WTC11 (cell line): ENCODE measurements around the gene ITPR3. TPM values are rescaled to one million over a fixed set of nuclear protein-coding genes. Genes with fewer than 3 reads are reported as not detected.

Source experiments
- ATAC-seq: fragments of 200-7000 bp; cut with Tn5 transposase; 2 replicates; pipeline ENCODE4 v1.10.0; 2021; ENCODE audit warnings: mild to moderate bottlenecking, moderate library complexity
- CTCF ChIA-PET: fragments of 300-600 bp; sonication (Branson Sonifier 250); formaldehyde crosslinking; loops from one replicate; lab custom pipeline; 2021; ENCODE audit warnings: antibody characterized with exemption; lab: Charles Lee
- POLR2A ChIA-PET: fragments of 350-600 bp; sonication (Branson Sonifier 250); formaldehyde crosslinking; loops from one replicate; lab custom pipeline; 2021; ENCODE audit warnings: antibody characterized with exemption; lab: Charles Lee
- DNase-seq: peaks from one replicate; pipeline ENCODE4 v3.0.0; 2021; ENCODE audit warnings: low spot score
- H3K27ac Mint-ChIP-seq: 2 replicates; pipeline ENCODE4 v1.8.0; 2021; ENCODE audit warnings: mixed read lengths
- H3K27me3 Mint-ChIP-seq: 2 replicates; pipeline ENCODE4 v1.8.0; 2021; ENCODE audit warnings: low read depth, mild to moderate bottlenecking, moderate library complexity, mixed read lengths
- H3K36me3 Mint-ChIP-seq: 2 replicates; pipeline ENCODE4 v1.8.0; 2021; ENCODE audit warnings: mixed read lengths
- H3K4me1 Mint-ChIP-seq: 2 replicates; pipeline ENCODE4 v1.8.0; 2022; ENCODE audit warnings: mixed read lengths
- H3K4me3 Mint-ChIP-seq: 2 replicates; pipeline ENCODE4 v1.8.0; 2021; ENCODE audit warnings: mild to moderate bottlenecking, moderate library complexity, mixed read lengths
- H3K9me3 Mint-ChIP-seq: 2 replicates; pipeline ENCODE4 v1.8.0; 2021; ENCODE audit warnings: mixed read lengths
- CREM ChIP-seq: sonication (generic); formaldehyde crosslinking; IDR thresholded peaks from 2 replicates; pipeline ENCODE4 v1.8.1; 2022; ENCODE audit warnings: mild to moderate bottlenecking, missing genetic modification reagents, moderate library complexity
- ESRRA ChIP-seq: sonication (generic); formaldehyde crosslinking; IDR thresholded peaks from 2 replicates; pipeline ENCODE4 v1.8.1; 2022; ENCODE audit warnings: mild to moderate bottlenecking, missing genetic modification reagents, borderline replicate concordance
- FOXK1 ChIP-seq: sonication (generic); formaldehyde crosslinking; IDR thresholded peaks from 2 replicates; pipeline ENCODE4 v1.8.0; 2022; ENCODE audit warnings: mild to moderate bottlenecking, moderate library complexity, missing genetic modification reagents
- GABPB1 ChIP-seq: sonication (generic); formaldehyde crosslinking; IDR thresholded peaks from 2 replicates; pipeline ENCODE4 v1.8.1; 2023; ENCODE audit warnings: mild to moderate bottlenecking, missing genetic modification reagents
- NR3C1 ChIP-seq: sonication (generic); formaldehyde crosslinking; conservative IDR thresholded peaks from 2 replicates; pipeline ENCODE4 v1.8.1; 2023; ENCODE audit warnings: low read depth, mild to moderate bottlenecking, missing genetic modification reagents
- TEAD1 ChIP-seq: sonication (generic); formaldehyde crosslinking; IDR thresholded peaks from 2 replicates; pipeline ENCODE4 v1.8.0; 2022; ENCODE audit warnings: mild to moderate bottlenecking, missing genetic modification reagents
- ZNF138 ChIP-seq: sonication (generic); formaldehyde crosslinking; conservative IDR thresholded peaks from 2 replicates; pipeline ENCODE4 v1.8.1; 2022; ENCODE audit warnings: mild to moderate bottlenecking, moderate library complexity, missing genetic modification reagents
- total RNA-seq: library from RNA; stranded (reverse); gene quantifications from 3 replicates; pipeline ENCODE4 v1.2.3, GENCODE V29; 2021
- TF ChIP-seq, protein P1 (sequence below): sonication (generic); formaldehyde crosslinking; IDR thresholded peaks from 2 replicates; pipeline ENCODE4 v1.8.1; 2022; ENCODE audit warnings: low read depth, missing genetic modification reagents, borderline replicate concordance
- TF ChIP-seq, protein P2 (sequence below): sonication (generic); formaldehyde crosslinking; IDR thresholded peaks from 2 replicates; pipeline ENCODE4 v1.8.0; 2022; ENCODE audit warnings: mild to moderate bottlenecking, missing genetic modification reagents
- TF ChIP-seq, protein P3 (sequence below): sonication (generic); formaldehyde crosslinking; IDR thresholded peaks from 2 replicates; pipeline ENCODE4 v1.8.0; 2023; ENCODE audit warnings: mild to moderate bottlenecking, missing genetic modification reagents
- TF ChIP-seq, protein P4 (sequence below): sonication (generic); formaldehyde crosslinking; IDR thresholded peaks from 2 replicates; pipeline ENCODE4 v1.8.0; 2022; ENCODE audit warnings: mild to moderate bottlenecking, missing genetic modification reagents
- TF ChIP-seq, protein P5 (sequence below): fragments of 250-450 bp; sonication (Bioruptor Pico); IDR thresholded peaks from 2 replicates; pipeline ENCODE4 v1.9.0; 2021; ENCODE audit warnings: mild to moderate bottlenecking

Gene ITPR3
- total RNA-seq, 1 experiment from 2014 or later, result 47.3 TPM

DNA sequence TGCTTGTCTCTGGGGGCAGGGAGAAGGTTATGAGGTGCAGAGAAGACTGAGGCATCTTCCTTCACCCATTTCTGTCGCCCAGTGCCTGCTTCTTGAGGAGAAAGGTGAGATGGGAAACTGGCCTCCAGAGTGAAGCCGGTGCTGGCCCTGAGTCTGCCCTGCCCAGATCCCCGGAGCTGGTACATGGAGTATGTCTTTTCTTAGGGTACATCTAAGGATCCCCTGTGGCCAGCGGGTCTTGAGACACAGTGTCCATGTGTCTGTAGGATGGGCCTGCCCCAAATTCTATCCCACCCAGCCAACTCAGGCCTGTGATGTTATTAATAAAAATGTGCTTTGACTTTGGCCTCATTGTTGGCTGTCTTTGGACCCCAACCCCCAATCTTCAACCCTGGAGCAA is 32.2 kb upstream of the ITPR3 start:
- no peaks in the 10 kb centered on the region; the same call in 1 of the 2 replicates for H3K27me3 Mint-ChIP-seq
- peaks cover 7% of the 10 kb centered on the region; the same call in 1 of the 2 replicates for H3K9me3 Mint-ChIP-seq
- ATAC-seq (no peak), DNase-seq (no peak)
- ChIA-PET POLR2A (no interaction called here), CTCF (interaction anchor here (2.2 to 4.8 kb wide), 2 partner anchors 44 to 77 kb away, joined by 5 to 29 read pairs; no protein-coding TSS in a partner anchor)
- H3K4me1 Mint-ChIP-seq, result peaks cover 35% of the 10 kb centered on the region
- H3K27ac Mint-ChIP-seq, result no peak overlapping the region
- no peak overlapping the region for H3K4me3 Mint-ChIP-seq
- H3K36me3 Mint-ChIP-seq, result no peaks in the 10 kb centered on the region
- TF ChIP-seq FOXK1 (CRISPR knock-in tag) (no peak), ESRRA (CRISPR knock-in tag) (no peak)

DNA sequence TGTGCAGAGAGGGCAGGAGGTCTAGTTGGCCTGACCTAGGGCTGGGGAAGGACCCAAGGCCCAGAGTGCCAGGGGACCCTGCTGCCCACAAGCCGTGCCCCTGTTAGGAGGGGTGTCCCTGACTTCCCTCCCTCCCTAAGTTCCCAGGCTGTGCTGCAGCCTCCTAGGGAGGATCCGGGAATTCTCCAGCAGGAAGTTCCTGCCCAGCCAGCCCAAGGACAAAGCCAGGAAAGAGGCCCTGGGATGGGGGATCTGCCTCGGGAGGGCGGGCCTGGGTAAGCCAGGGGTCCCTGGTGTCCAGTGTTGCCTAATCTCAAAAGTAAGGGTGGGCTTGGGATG is 31.8 kb upstream of the ITPR3 start:
- TF ChIP-seq, protein P1, sequence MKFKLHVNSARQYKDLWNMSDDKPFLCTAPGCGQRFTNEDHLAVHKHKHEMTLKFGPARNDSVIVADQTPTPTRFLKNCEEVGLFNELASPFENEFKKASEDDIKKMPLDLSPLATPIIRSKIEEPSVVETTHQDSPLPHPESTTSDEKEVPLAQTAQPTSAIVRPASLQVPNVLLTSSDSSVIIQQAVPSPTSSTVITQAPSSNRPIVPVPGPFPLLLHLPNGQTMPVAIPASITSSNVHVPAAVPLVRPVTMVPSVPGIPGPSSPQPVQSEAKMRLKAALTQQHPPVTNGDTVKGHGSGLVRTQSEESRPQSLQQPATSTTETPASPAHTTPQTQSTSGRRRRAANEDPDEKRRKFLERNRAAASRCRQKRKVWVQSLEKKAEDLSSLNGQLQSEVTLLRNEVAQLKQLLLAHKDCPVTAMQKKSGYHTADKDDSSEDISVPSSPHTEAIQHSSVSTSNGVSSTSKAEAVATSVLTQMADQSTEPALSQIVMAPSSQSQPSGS (CRISPR knock-in tag), result no peak
- TF ChIP-seq, protein P2, sequence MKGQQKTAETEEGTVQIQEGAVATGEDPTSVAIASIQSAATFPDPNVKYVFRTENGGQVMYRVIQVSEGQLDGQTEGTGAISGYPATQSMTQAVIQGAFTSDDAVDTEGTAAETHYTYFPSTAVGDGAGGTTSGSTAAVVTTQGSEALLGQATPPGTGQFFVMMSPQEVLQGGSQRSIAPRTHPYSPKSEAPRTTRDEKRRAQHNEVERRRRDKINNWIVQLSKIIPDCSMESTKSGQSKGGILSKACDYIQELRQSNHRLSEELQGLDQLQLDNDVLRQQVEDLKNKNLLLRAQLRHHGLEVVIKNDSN (CRISPR knock-in tag), result no peak
- TF ChIP-seq GABPB1 (CRISPR knock-in tag), result 0 out of 2 replicates have a peak, but pooled peaks have one; percentile 42
- TF ChIP-seq ZNF138 (CRISPR knock-in tag), result no peak
- TF ChIP-seq, protein P3, sequence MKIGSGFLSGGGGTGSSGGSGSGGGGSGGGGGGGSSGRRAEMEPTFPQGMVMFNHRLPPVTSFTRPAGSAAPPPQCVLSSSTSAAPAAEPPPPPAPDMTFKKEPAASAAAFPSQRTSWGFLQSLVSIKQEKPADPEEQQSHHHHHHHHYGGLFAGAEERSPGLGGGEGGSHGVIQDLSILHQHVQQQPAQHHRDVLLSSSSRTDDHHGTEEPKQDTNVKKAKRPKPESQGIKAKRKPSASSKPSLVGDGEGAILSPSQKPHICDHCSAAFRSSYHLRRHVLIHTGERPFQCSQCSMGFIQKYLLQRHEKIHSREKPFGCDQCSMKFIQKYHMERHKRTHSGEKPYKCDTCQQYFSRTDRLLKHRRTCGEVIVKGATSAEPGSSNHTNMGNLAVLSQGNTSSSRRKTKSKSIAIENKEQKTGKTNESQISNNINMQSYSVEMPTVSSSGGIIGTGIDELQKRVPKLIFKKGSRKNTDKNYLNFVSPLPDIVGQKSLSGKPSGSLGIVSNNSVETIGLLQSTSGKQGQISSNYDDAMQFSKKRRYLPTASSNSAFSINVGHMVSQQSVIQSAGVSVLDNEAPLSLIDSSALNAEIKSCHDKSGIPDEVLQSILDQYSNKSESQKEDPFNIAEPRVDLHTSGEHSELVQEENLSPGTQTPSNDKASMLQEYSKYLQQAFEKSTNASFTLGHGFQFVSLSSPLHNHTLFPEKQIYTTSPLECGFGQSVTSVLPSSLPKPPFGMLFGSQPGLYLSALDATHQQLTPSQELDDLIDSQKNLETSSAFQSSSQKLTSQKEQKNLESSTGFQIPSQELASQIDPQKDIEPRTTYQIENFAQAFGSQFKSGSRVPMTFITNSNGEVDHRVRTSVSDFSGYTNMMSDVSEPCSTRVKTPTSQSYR (CRISPR knock-in tag), result no peak
- TF ChIP-seq, protein P4, sequence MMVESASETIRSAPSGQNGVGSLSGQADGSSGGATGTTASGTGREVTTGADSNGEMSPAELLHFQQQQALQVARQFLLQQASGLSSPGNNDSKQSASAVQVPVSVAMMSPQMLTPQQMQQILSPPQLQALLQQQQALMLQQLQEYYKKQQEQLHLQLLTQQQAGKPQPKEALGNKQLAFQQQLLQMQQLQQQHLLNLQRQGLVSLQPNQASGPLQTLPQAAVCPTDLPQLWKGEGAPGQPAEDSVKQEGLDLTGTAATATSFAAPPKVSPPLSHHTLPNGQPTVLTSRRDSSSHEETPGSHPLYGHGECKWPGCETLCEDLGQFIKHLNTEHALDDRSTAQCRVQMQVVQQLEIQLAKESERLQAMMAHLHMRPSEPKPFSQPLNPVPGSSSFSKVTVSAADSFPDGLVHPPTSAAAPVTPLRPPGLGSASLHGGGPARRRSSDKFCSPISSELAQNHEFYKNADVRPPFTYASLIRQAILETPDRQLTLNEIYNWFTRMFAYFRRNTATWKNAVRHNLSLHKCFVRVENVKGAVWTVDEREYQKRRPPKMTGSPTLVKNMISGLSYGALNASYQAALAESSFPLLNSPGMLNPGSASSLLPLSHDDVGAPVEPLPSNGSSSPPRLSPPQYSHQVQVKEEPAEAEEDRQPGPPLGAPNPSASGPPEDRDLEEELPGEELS (CRISPR knock-in tag), result no peak
- TF ChIP-seq CREM (CRISPR knock-in tag), result no peak
- TF ChIP-seq, protein P5, sequence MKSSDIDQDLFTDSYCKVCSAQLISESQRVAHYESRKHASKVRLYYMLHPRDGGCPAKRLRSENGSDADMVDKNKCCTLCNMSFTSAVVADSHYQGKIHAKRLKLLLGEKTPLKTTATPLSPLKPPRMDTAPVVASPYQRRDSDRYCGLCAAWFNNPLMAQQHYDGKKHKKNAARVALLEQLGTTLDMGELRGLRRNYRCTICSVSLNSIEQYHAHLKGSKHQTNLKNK (CRISPR knock-in tag), result no peak
- no peaks in the 10 kb centered on the region; the same call in 1 of the 2 replicates for H3K27me3 Mint-ChIP-seq
- H3K9me3 Mint-ChIP-seq, result peaks cover 7% of the 10 kb centered on the region; the same call in 1 of the 2 replicates
- no peaks in the 10 kb centered on the region for H3K36me3 Mint-ChIP-seq
- no peak overlapping the region for H3K4me3 Mint-ChIP-seq
- H3K27ac Mint-ChIP-seq, result no peak overlapping the region
- no peak for ATAC-seq
- ChIA-PET POLR2A (interaction anchor here (0.9 kb wide), 1 partner anchor 32 kb away, joined by 3 read pairs; the partner anchor contains the start of gene ITPR3), CTCF (interaction anchor here (0.8 to 1.4 kb wide), 26 partner anchors 9 to 126 kb away, joined by 3 to 71 read pairs (median 6); partner anchors contain the start of genes BAK1 and ITPR3)
- H3K4me1 Mint-ChIP-seq, result peaks cover 35% of the 10 kb centered on the region
- no peak for DNase-seq

DNA sequence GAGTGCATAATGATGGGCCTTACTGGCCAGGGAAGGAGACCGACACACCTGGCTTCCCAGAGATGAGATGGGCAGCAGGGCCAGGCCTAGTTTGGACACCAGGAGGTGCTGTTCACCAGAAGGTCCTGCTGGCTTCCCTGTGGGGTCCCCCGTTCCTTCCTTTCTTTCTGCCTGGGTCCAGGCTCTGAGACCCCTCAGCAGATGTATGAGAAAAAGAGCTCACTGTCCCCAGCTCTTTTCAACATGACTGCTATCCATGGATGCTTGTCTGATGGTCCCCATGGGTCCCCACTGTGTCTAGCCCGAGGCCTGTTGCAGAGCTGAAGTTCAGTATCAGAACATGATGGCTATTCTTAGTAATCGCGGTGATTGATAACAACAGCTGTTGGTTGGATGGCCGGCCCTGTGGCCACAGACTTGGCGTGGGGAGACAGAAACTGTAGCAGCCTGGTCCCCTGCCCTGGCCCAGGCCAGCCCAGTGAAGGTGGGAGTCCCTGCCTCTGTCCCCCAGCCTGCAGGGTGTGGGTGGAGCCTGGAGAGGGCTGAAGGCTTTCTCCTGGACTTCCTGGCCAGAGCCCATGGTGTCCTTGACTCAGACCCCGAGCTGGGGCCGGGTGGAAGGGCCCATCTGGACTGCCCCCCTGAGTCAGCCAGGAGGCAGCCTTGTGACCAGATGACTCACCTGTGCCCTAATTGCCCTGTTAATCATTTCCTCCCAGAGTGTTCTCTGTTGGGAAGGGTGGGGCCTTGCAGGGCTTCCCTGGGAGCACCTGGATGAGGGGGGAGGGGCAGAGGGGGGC is 31.2 kb upstream of the ITPR3 start:
- H3K9me3 Mint-ChIP-seq, result peaks cover 7% of the 10 kb centered on the region; the same call in 1 of the 2 replicates
- TF ChIP-seq TEAD1 (CRISPR knock-in tag) (no peak), NR3C1 (no peak), GABPB1 (CRISPR knock-in tag) (0 out of 2 replicates have a peak, but pooled peaks have one; percentile 19)
- H3K4me3 Mint-ChIP-seq, result no peak overlapping the region
- H3K27ac Mint-ChIP-seq, result no peak overlapping the region
- ChIA-PET POLR2A (interaction anchor here (0.9 kb wide), 1 partner anchor 31 kb away, joined by 3 read pairs; the partner anchor contains the start of gene ITPR3), CTCF (interaction anchor here (0.5 to 1.4 kb wide), 46 partner anchors 9 to 172 kb away, joined by 3 to 71 read pairs (median 4); partner anchors contain the start of genes BAK1, ITPR3 and UQCC2)
- ATAC-seq (peak; percentile 41), DNase-seq (peak; percentile 83)
- H3K36me3 Mint-ChIP-seq, result no peaks in the 10 kb centered on the region
- H3K4me1 Mint-ChIP-seq, result peaks cover 35% of the 10 kb centered on the region
- H3K27me3 Mint-ChIP-seq, result no peaks in the 10 kb centered on the region; the same call in none of the 2 replicates
